K562 (cell line): ENCODE results near the gene B4GALT5. TPM values are rescaled to one million over a fixed set of nuclear protein-coding genes. Genes with fewer than 3 reads are reported as not detected.

Experiments used
- ATAC-seq: fragments of 200-7000 bp; cut with Tn5 transposase; 3 replicates; pipeline ENCODE4 v1.9.1; 2020; ENCODE audit warnings: moderate library complexity
- BruUV-seq: library from RNA; stranded (reverse); fragments of 400-500 nt; replicated peaks from 2 replicates; lab custom pipeline; 2021; lab: Mats Ljungman, UMichigan
- CTCF ChIA-PET: fragments of 300-600 bp; formaldehyde crosslinking; extraction: SDS; loops from one replicate; lab custom pipeline; 2021; ENCODE audit warnings: low intra/inter-chr PET ratio; lab: Yijun Ruan, JAX
- POLR2A ChIA-PET: fragments of 300-600, 350-650 bp; sonication (Branson Sonifier 250); formaldehyde crosslinking; extraction: SDS; loops from one replicate; lab custom pipeline; 2021; ENCODE audit warnings: antibody characterized with exemption, inconsistent platforms; lab: Yijun Ruan, JAX
- DNase-seq, 4 experiments: peaks; one replicate each; pipeline versions ENCODE4 v3.0.0 to v3.0.0-alpha.2; 2011 to 2018; ENCODE audit warnings: low spot score in 3 of 4, mixed read lengths in 3 of 4; ENCODE audit errors: extremely low read depth in 1 of 4
- FAIRE-seq: peaks from 2 replicates; lab custom pipeline; 2011; peaks lifted over from hg19 to GRCh38; lab: Jason Lieb, UNC
- H2AFZ ChIP-seq: 2 replicates; pipeline ENCODE4 v1.6.0; 2011; ENCODE audit warnings: low read depth, low read length, control low read depth, inconsistent platforms
- H3K27ac ChIP-seq: fragments of 200-600 bp; 3 replicates; pipeline ENCODE4 v1.8.0; 2011; ENCODE audit warnings: low read depth, mild to moderate bottlenecking, control low read depth, inconsistent platforms, low read length, moderate library complexity, mixed read lengths; ENCODE audit errors: extremely low read depth
- H3K27me3 ChIP-seq, 2 experiments: fragments of 300-600 bp in 1 of 2; 2 replicates in 1 of 2; 3 replicates in 1 of 2; pipeline versions ENCODE4 v1.6.0 to v1.8.0; 2011; ENCODE audit warnings: inconsistent platforms in 2 of 2, low read length in 2 of 2, mild to moderate bottlenecking in 1 of 2, mixed read lengths in 1 of 2, moderate library complexity in 1 of 2; ENCODE audit not compliant: control insufficient read depth in 2 of 2, insufficient read depth in 2 of 2
- H3K36me3 ChIP-seq: fragments of 300-600 bp; 3 replicates; pipeline ENCODE4 v1.8.0; 2011; ENCODE audit warnings: mild to moderate bottlenecking, low read length, inconsistent platforms; ENCODE audit not compliant: control insufficient read depth, insufficient read depth
- H3K4me1 ChIP-seq, 2 experiments: fragments of 200-600 bp in 1 of 2; replicated peaks in 1 of 2; 2 replicates in 1 of 2; 3 replicates in 1 of 2; pipeline versions ENCODE4 v1.5.1 to v1.8.0; 2011; ENCODE audit warnings: inconsistent platforms in 2 of 2, low read length in 2 of 2, mild to moderate bottlenecking in 1 of 2, mixed read lengths in 1 of 2, moderate library complexity in 1 of 2; ENCODE audit not compliant: control insufficient read depth in 2 of 2, insufficient read depth in 2 of 2
- H3K4me2 ChIP-seq: 2 replicates; pipeline ENCODE4 v1.6.1; 2011; ENCODE audit warnings: low read length, control low read depth, inconsistent platforms, mixed read lengths; ENCODE audit not compliant: insufficient read depth
- H3K4me3 ChIP-seq: fragments of 200-600 bp; sonication (generic), shearing (Covaris generic); 2 replicates; pipeline ENCODE4 v1.5.1; 2016; ENCODE audit warnings: control low read depth, inconsistent platforms
- H3K79me2 ChIP-seq: fragments of 200-600 bp; 3 replicates; pipeline ENCODE4 v1.8.0; 2011; ENCODE audit warnings: low read length, inconsistent platforms; ENCODE audit not compliant: control insufficient read depth, insufficient read depth
- H3K9ac ChIP-seq, 2 experiments: 2 replicates each; pipeline versions ENCODE4 v1.6.0 to v1.6.1; 2011; ENCODE audit warnings: low read depth in 2 of 2, low read length in 2 of 2, control low read depth in 1 of 2, inconsistent platforms in 1 of 2, mild to moderate bottlenecking in 1 of 2, mixed read lengths in 1 of 2; ENCODE audit not compliant: insufficient read depth in 1 of 2
- H3K9me1 ChIP-seq: one replicate; pipeline ENCODE4 v1.6.0; 2011; ENCODE audit warnings: inconsistent platforms, mild to moderate bottlenecking, low read length, moderate library complexity; ENCODE audit not compliant: control insufficient read depth, insufficient read depth
- H3K9me3 ChIP-seq: replicated peaks from 2 replicates; pipeline ENCODE4 v1.5.1; 2011; ENCODE audit warnings: low read depth, low read length, inconsistent platforms; ENCODE audit not compliant: control insufficient read depth, insufficient read depth
- H4K20me1 ChIP-seq: replicated peaks from 2 replicates; pipeline ENCODE4 v1.6.1; 2011; ENCODE audit warnings: low read length, inconsistent platforms, mixed read lengths; ENCODE audit not compliant: control insufficient read depth, insufficient read depth
- ADNP ChIP-seq: fragments of 200-800 bp; sonication (Bioruptor generic); IDR thresholded peaks from 2 replicates; pipeline ENCODE4 v1.6.1; 2016; ENCODE audit warnings: missing genetic modification characterization, missing compliant biosample characterization
- ARID1B ChIP-seq: fragments of 450-650 bp; IDR thresholded peaks from 2 replicates; pipeline ENCODE4 v1.6.1; 2016; ENCODE audit warnings: antibody characterized with exemption, mild to moderate bottlenecking, inconsistent platforms
- ATF7 ChIP-seq: fragments of 450-650 bp; IDR thresholded peaks from 2 replicates; pipeline ENCODE4 v1.7.1; 2014; ENCODE audit warnings: mild to moderate bottlenecking, moderate library complexity
- BCOR ChIP-seq: fragments of 450-650 bp; IDR thresholded peaks from 2 replicates; pipeline ENCODE4 v1.6.1; 2016
- BMI1 ChIP-seq: fragments of 150-350 bp; IDR thresholded peaks from 2 replicates; pipeline ENCODE4 v1.6.1; 2014; ENCODE audit warnings: low read length
- CTBP1 ChIP-seq: fragments of 450-650 bp; IDR thresholded peaks from 2 replicates; pipeline ENCODE4 v1.6.1; 2016; ENCODE audit warnings: borderline replicate concordance
- DIDO1 ChIP-seq: fragments of 450-650 bp; IDR thresholded peaks from 2 replicates; pipeline ENCODE4 v1.6.1; 2016; ENCODE audit warnings: low read depth, missing biosample characterization, missing genetic modification characterization
- EP400 ChIP-seq: fragments of 450-650 bp; IDR thresholded peaks from 2 replicates; pipeline ENCODE4 v1.6.1; 2017; ENCODE audit warnings: antibody characterized with exemption, mild to moderate bottlenecking, moderate library complexity
- ESRRA ChIP-seq: fragments of 450-650 bp; IDR thresholded peaks from 2 replicates; pipeline ENCODE4 v1.6.1; 2014; ENCODE audit warnings: low read depth, mild to moderate bottlenecking, moderate library complexity, borderline replicate concordance
- ESRRB ChIP-seq: fragments of 250-450 bp; sonication (Bioruptor Pico); IDR thresholded peaks from 2 replicates; pipeline ENCODE4 v1.5.0; 2020; ENCODE audit warnings: mild to moderate bottlenecking, moderate library complexity, borderline replicate concordance
- GTF2A2 ChIP-seq: IDR thresholded peaks from 2 replicates; pipeline ENCODE4 v1.6.1; 2016; ENCODE audit warnings: mild to moderate bottlenecking, missing genetic modification characterization, missing compliant biosample characterization
- HDAC2 ChIP-seq: fragments of 450-650 bp; IDR thresholded peaks from 2 replicates; pipeline ENCODE4 v1.6.1; 2016; ENCODE audit warnings: mild to moderate bottlenecking
- HNRNPLL ChIP-seq: fragments of 200-400 bp; formaldehyde crosslinking; IDR thresholded peaks from 2 replicates; pipeline ENCODE4 v1.6.1; 2017; ENCODE audit warnings: low read length, low read depth, mild to moderate bottlenecking; ENCODE audit not compliant: poor library complexity, severe bottlenecking
- KDM1A ChIP-seq, 2 experiments: fragments of 450-650 bp; IDR thresholded peaks; 2 replicates each; pipeline ENCODE4 v1.6.1; 2016; ENCODE audit warnings: mild to moderate bottlenecking in 2 of 2
- MIER1 ChIP-seq: fragments of 450-650 bp; IDR thresholded peaks from 2 replicates; pipeline ENCODE4 v1.6.1; 2016; ENCODE audit warnings: antibody characterized with exemption, mild to moderate bottlenecking, low read depth
- NCOA1 ChIP-seq: fragments of 450-650 bp; IDR thresholded peaks from 2 replicates; pipeline ENCODE4 v1.6.1; 2016; ENCODE audit warnings: low read depth
- NCOR1 ChIP-seq: fragments of 450-650 bp; IDR thresholded peaks from 2 replicates; pipeline ENCODE4 v1.6.1; 2016; ENCODE audit warnings: mild to moderate bottlenecking, moderate library complexity
- PTTG1 ChIP-seq: fragments of 450-650 bp; IDR thresholded peaks from 2 replicates; pipeline ENCODE4 v1.6.1; 2016; ENCODE audit warnings: low read depth, mild to moderate bottlenecking, missing genetic modification characterization, missing compliant biosample characterization
- RBM25 ChIP-seq: fragments of 200-400 bp; formaldehyde crosslinking; IDR thresholded peaks from 2 replicates; pipeline ENCODE4 v1.6.1; 2018; ENCODE audit warnings: low read length, low read depth, moderate library complexity; ENCODE audit not compliant: severe bottlenecking
- RFX1 ChIP-seq: fragments of 450-650 bp; IDR thresholded peaks from 2 replicates; pipeline ENCODE4 v1.6.1; 2016; ENCODE audit warnings: mild to moderate bottlenecking, moderate library complexity
- SMARCA5 ChIP-seq: fragments of 450-650 bp; IDR thresholded peaks from 2 replicates; pipeline ENCODE4 v1.6.1; 2016
- SRSF1 ChIP-seq: fragments of 200-400 bp; formaldehyde crosslinking; IDR thresholded peaks from 2 replicates; pipeline ENCODE4 v1.6.1; 2017; ENCODE audit warnings: mild to moderate bottlenecking, low read depth, low read length, moderate library complexity
- ZBTB17 ChIP-seq: fragments of 450-650 bp; formaldehyde crosslinking; IDR thresholded peaks from 2 replicates; pipeline ENCODE4 v1.4.0; 2020; ENCODE audit warnings: mild to moderate bottlenecking
- ZNF24 ChIP-seq: fragments of 450-650 bp; IDR thresholded peaks from 2 replicates; pipeline ENCODE4 v1.6.1; 2016
- WGBS: fragments of 100-300 bp; shearing (Covaris generic); methylation state at CpG from one replicate; pipeline ENCODE4 v1.1.6; 2016; ENCODE audit warnings: low coverage, mixed read lengths; ENCODE audit not compliant: insufficient coverage; ENCODE audit errors: missing lambda C conversion rate; 5-methylcytosine and 5-hydroxymethylcytosine counted together
- in situ Hi-C: fragments of 300-500 bp; cut with MboI; formaldehyde crosslinking; loops from 4 replicates; pipeline ENCODE4 v1.15.0; 2018; ENCODE audit warnings: inconsistent platforms, mixed read lengths
- intact Hi-C: fragments of 100-400 bp; cut with micrococcal nuclease; formaldehyde crosslinking; loops from 2 replicates; pipeline ENCODE4 v1.14.2; 2022
- polyA plus RNA-seq, 8 experiments: library from polyadenylated mRNA; depleted of rRNA in 4 of 8; stranded (reverse) in 5 of 8; unstranded in 3 of 8; fragments of >200 nt; fragmentation: Nextera tagmentation in 2 of 8; fragmentation: Illumina TruSeq in 1 of 8; extraction: Ambion mirVana in 2 of 8; extraction: Trizol in 1 of 8; gene quantifications; 2 replicates each; pipeline versions ENCODE4 v1.2.1 to v1.2.3, GENCODE V29; 2011 to 2014; ENCODE audit warnings: inconsistent platforms in 1 of 8, missing spikeins in 1 of 8
- total RNA-seq, 7 experiments: library from RNA; depleted of rRNA in 6 of 7; stranded (reverse); fragments of >200 nt in 6 of 7; fragmentation: Illumina TruSeq in 2 of 7; extraction: Trizol in 2 of 7; gene quantifications; 2 replicates each; pipeline versions ENCODE4 v1.2.1 to v1.2.3, GENCODE V29; 2011 to 2021; ENCODE audit warnings: low replicate concordance in 1 of 7
- TF ChIP-seq, protein P1 (sequence below): fragments of 250-450 bp; sonication (Bioruptor Pico); IDR thresholded peaks from 2 replicates; pipeline ENCODE4 v1.5.0; 2021
- TF ChIP-seq, protein P2 (sequence below): IDR thresholded peaks from 3 replicates; pipeline ENCODE4 v1.6.1; 2011; ENCODE audit warnings: borderline replicate concordance, mild to moderate bottlenecking; ENCODE audit not compliant: insufficient read length, insufficient read depth

B4GALT5 gene
- total and polyA plus RNA-seq, 9 of the 15 experiments (the other 6 are each of a cell fraction or from before 2014, with no cell fraction given) = 8.5 to 32.6 (median 23.4) TPM

DNA sequence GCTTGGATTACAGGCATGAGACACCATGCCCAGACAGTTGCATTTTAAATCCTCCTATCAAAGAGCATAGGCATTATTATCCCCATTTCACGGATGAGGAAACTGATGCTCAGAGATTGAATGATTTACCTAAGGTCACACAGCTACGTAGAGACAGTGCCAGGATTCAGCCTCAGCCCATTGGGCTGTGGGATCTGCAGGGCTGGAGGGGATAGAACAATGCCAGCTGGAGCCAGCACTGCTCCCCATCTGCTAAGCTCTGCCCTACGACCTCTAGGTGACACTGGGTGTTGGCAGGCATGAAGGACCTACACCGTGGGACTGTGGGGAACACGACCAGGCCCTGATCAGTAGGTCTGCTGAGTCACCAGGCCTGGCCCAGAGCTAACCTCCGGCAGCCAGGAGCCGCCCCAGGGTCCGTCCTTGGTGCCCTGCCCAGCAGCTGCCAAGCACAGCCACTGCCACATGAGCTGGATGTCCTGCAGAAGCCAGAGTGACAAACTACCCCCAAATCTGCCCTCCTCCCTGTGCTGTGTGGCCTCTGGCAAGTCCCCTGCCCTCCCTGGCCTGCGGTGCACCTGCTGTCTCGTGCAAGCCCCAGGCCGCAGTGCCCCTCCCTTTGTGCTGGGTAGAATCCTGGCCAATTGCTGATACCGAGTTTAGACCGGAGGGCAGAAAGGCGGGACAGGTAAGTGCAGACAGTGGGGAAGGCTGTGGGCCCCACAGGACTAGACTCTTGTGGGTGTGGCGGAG is 98.1 kb downstream of the B4GALT5 start:
- no TSS peak for BruUV-seq
- Histone ChIP-seq H3K9me1 (no peaks in the 10 kb centered on the region), H3K4me3 (no peak overlapping the region), H2AFZ (no peak overlapping the region), H3K27ac (no peak overlapping the region), H4K20me1 (no peaks in the 10 kb centered on the region), H3K36me3 (no peaks in the 10 kb centered on the region), H3K9ac (peak overlapping the region in 1 of 2 experiments; percentile 82; a peak in 2 of 4 replicates), H3K79me2 (no peaks in the 10 kb centered on the region), H3K27me3 (no peaks in the 10 kb centered on the region), H3K4me2 (no peak overlapping the region), H3K9me3 (no peaks in the 10 kb centered on the region), H3K4me1 (peaks cover 4 to 20% of the 10 kb centered on the region in 2 experiments; a peak in 4 of 5 replicates)
- CTCF ChIA-PET = no interaction called here
- 34% methylated on average over 12 of the region's 15 CpGs for WGBS
- ATAC-seq (no peak), DNase-seq (no peak), FAIRE-seq (no peak)
- intact Hi-C loops = no loop called here
- in situ Hi-C loops = no loop called here
- POLR2A ChIA-PET = interaction anchor here (0.7 kb wide), 1 partner anchor 302 kb away, joined by 3 read pairs; no protein-coding TSS in a partner anchor
- TF ChIP-seq, protein P1, sequence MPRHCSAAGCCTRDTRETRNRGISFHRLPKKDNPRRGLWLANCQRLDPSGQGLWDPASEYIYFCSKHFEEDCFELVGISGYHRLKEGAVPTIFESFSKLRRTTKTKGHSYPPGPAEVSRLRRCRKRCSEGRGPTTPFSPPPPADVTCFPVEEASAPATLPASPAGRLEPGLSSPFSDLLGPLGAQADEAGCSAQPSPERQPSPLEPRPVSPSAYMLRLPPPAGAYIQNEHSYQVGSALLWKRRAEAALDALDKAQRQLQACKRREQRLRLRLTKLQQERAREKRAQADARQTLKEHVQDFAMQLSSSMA (CRISPR knock-in tag) = no peak
- TF ChIP-seq NCOR1 (no peak), ATF7 (no peak), BCOR (peak; percentile 86), RBM25 (peak; percentile 77), HDAC2 (peak; percentile 59; the same call in 1 of the 2 replicates), CTBP1 (no peak), DIDO1 (tag) (no peak), BMI1 (no peak), SRSF1 (no peak), ARID1B (no peak), PTTG1 (tag) (no peak), MIER1 (no peak), GTF2A2 (no peak), RFX1 (no peak), EP400 (no peak), HNRNPLL (no peak), ESRRB (CRISPR knock-in tag) (no peak), ZBTB17 (CRISPR knock-in tag) (no peak), NCOA1 (no peak), KDM1A (IDR thresholded peaks at IDR 0.05) (peak; percentile 26 to 45; a peak in 1 of 4 replicates), SMARCA5 (no peak), ADNP (tag) (peak; percentile 51; the same call in 1 of the 2 replicates), ZNF24 (peak; percentile 42; the same call in 1 of the 2 replicates), ESRRA (peak; percentile 72)
- TF ChIP-seq, protein P2, sequence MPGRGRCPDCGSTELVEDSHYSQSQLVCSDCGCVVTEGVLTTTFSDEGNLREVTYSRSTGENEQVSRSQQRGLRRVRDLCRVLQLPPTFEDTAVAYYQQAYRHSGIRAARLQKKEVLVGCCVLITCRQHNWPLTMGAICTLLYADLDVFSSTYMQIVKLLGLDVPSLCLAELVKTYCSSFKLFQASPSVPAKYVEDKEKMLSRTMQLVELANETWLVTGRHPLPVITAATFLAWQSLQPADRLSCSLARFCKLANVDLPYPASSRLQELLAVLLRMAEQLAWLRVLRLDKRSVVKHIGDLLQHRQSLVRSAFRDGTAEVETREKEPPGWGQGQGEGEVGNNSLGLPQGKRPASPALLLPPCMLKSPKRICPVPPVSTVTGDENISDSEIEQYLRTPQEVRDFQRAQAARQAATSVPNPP = no peak
